Loucy (cell line): ENCODE data around the gene SGPL1.
"Not testable (repeated sequence)": the region's sequence is repeated elsewhere in the genome, so short reads cannot be mapped to it uniquely, and the experiment has no call there.

Source experiments
- EZH2phosphoT487 ChIP-seq: fragments of 200-600 bp; IDR thresholded peaks from 2 replicates; pipeline ENCODE4 v1.6.1; 2018; ENCODE audit warnings: antibody characterized with exemption, mild to moderate bottlenecking, moderate library complexity, borderline replicate concordance
- TF ChIP-seq, protein P1 (sequence below): fragments of 200-600 bp; sonication (generic); conservative IDR thresholded peaks from 2 replicates; pipeline ENCODE4 v1.5.1; 2014; ENCODE audit warnings: mild to moderate bottlenecking, antibody characterized with exemption, low read length

DNA sequence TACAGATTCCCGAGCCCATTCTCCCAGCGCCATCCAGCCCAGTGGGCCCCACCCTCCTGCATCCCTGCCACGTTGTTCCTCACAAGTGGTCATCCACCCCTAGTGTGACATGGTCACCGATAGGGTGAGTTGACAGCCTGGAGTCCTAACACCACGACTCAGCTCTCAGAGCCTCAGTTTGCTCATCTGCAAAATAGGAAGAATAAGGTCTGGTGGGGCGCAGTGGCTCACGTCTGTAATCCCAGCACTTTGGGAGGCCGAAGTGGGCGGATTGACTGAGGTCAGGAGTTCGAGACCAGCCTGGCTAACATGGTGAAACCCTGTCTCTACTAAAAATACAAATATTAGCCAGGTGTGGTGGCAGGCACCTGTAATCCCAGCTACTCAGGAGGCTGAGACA lies 104.2 kb downstream of the SGPL1 start:
- TF ChIP-seq, protein P1, sequence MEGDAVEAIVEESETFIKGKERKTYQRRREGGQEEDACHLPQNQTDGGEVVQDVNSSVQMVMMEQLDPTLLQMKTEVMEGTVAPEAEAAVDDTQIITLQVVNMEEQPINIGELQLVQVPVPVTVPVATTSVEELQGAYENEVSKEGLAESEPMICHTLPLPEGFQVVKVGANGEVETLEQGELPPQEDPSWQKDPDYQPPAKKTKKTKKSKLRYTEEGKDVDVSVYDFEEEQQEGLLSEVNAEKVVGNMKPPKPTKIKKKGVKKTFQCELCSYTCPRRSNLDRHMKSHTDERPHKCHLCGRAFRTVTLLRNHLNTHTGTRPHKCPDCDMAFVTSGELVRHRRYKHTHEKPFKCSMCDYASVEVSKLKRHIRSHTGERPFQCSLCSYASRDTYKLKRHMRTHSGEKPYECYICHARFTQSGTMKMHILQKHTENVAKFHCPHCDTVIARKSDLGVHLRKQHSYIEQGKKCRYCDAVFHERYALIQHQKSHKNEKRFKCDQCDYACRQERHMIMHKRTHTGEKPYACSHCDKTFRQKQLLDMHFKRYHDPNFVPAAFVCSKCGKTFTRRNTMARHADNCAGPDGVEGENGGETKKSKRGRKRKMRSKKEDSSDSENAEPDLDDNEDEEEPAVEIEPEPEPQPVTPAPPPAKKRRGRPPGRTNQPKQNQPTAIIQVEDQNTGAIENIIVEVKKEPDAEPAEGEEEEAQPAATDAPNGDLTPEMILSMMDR = not testable (repeated sequence)
- TF ChIP-seq EZH2phosphoT487 = not testable (repeated sequence)
